ENCODE measurements around the gene MAP3K15.

Gene MAP3K15

GRCh38 chrX:19332983-19333382 lies 182.3 kb downstream of the MAP3K15 start:
- no peaks in the 10 kb centered on the region for H3K9me2 ChIP-seq (ENCODE audit: low read depth, low read length)
- H3K9me3 ChIP-seq (ENCODE audit: low read length): no peaks in the 10 kb centered on the region

GRCh38 chrX:19331831-19332230 lies 183.5 kb downstream of the MAP3K15 start:
- H3K9me3 ChIP-seq (ENCODE audit: low read length): no peaks in the 10 kb centered on the region
- H3F3A ChIP-seq (ENCODE audit: insufficient read depth, low read length): no peaks in the 10 kb centered on the region
- H4K20me1 ChIP-seq (ENCODE audit: insufficient read depth, low read length): no peaks in the 10 kb centered on the region
- H3K27ac ChIP-seq (ENCODE audit: low read depth, low read length, poor library complexity, severe bottlenecking): no peak overlapping the region
- TF ChIP-seq EZH2 (IDR thresholded peaks at IDR 0.05; ENCODE audit: borderline replicate concordance, low read length) (no peak), CTCF (IDR thresholded peaks at IDR 0.05; ENCODE audit: low read length) (no peak)
- no peak overlapping the region for H3K9ac ChIP-seq (ENCODE audit: low read length)
- no peaks in the 10 kb centered on the region for H3K79me2 ChIP-seq (ENCODE audit: insufficient read depth, low read length)
- no peak overlapping the region for H2AFZ ChIP-seq (ENCODE audit: low read length)
- no peaks in the 10 kb centered on the region for H3K4me1 ChIP-seq (ENCODE audit: insufficient read depth, low read length, severe bottlenecking)
- no peak overlapping the region for H3K4me3 ChIP-seq (ENCODE audit: low read depth, low read length, poor library complexity, severe bottlenecking)
- H3K9me2 ChIP-seq (ENCODE audit: low read depth, low read length): no peaks in the 10 kb centered on the region
- no peaks in the 10 kb centered on the region for H3K36me3 ChIP-seq (ENCODE audit: insufficient read depth, low read length)
- H3K4me2 ChIP-seq (ENCODE audit: low read length): no peak overlapping the region
- H3K27me3 ChIP-seq (ENCODE audit: insufficient read depth, low read length): no peaks in the 10 kb centered on the region

More at GRCh38 chrX:19332983-19333382, 182.3 kb downstream of the MAP3K15 start:
- Histone ChIP-seq H3K27me3 (ENCODE audit: insufficient read depth, low read length) (no peaks in the 10 kb centered on the region), H3F3A (ENCODE audit: insufficient read depth, low read length) (no peaks in the 10 kb centered on the region), H3K4me3 (ENCODE audit: low read depth, low read length, poor library complexity, severe bottlenecking) (no peak overlapping the region), H3K27ac (ENCODE audit: low read depth, low read length, poor library complexity, severe bottlenecking) (no peak overlapping the region), H3K36me3 (ENCODE audit: insufficient read depth, low read length) (no peaks in the 10 kb centered on the region), H4K20me1 (ENCODE audit: insufficient read depth, low read length) (no peaks in the 10 kb centered on the region), H3K9ac (ENCODE audit: low read length) (no peak overlapping the region), H2AFZ (ENCODE audit: low read length) (no peak overlapping the region), H3K4me1 (ENCODE audit: insufficient read depth, low read length, severe bottlenecking) (no peaks in the 10 kb centered on the region), H3K79me2 (ENCODE audit: insufficient read depth, low read length) (no peaks in the 10 kb centered on the region), H3K4me2 (ENCODE audit: low read length) (no peak overlapping the region)
- TF ChIP-seq CTCF (IDR thresholded peaks at IDR 0.05; ENCODE audit: low read length) (no peak), EZH2 (IDR thresholded peaks at IDR 0.05; ENCODE audit: borderline replicate concordance, low read length) (no peak)

- Histone ChIP-seq H3K79me2 (ENCODE audit: insufficient read depth, low read length) (no peaks in the 10 kb centered on the region), H3K4me3 (ENCODE audit: low read depth, low read length, poor library complexity, severe bottlenecking) (no peak overlapping the region), H3K27ac (ENCODE audit: low read depth, low read length, poor library complexity, severe bottlenecking) (no peak overlapping the region), H4K20me1 (ENCODE audit: insufficient read depth, low read length) (no peaks in the 10 kb centered on the region), H3K36me3 (ENCODE audit: insufficient read depth, low read length) (no peaks in the 10 kb centered on the region), H2AFZ (ENCODE audit: low read length) (no peak overlapping the region), H3K4me1 (ENCODE audit: insufficient read depth, low read length, severe bottlenecking) (no peaks in the 10 kb centered on the region), H3K27me3 (ENCODE audit: insufficient read depth, low read length) (no peaks in the 10 kb centered on the region), H3K9me3 (ENCODE audit: low read length) (no peaks in the 10 kb centered on the region), H3K4me2 (ENCODE audit: low read length) (no peak overlapping the region), H3K9me2 (ENCODE audit: low read depth, low read length) (no peaks in the 10 kb centered on the region), H3F3A (ENCODE audit: insufficient read depth, low read length) (no peaks in the 10 kb centered on the region), H3K9ac (ENCODE audit: low read length) (no peak overlapping the region)
- TF ChIP-seq CTCF (IDR thresholded peaks at IDR 0.05; ENCODE audit: low read length) (no peak), EZH2 (IDR thresholded peaks at IDR 0.05; ENCODE audit: borderline replicate concordance, low read length) (no peak)
Observed at GRCh38 chrX:19326567-19326966, 188.7 kb downstream of the MAP3K15 start.

Data from OCI-LY1 (cell line).